Raji (cell line): Measurements from ENCODE around the gene TPX2.

Experiments used
- POLR2A ChIP-seq: IDR thresholded peaks from 2 replicates; pipeline ENCODE4 v1.6.1; 2011; ENCODE audit warnings: low read depth, low read length, control low read depth; ENCODE audit not compliant: insufficient read depth

TPX2 gene

GRCh38 chr20:31712112-31712553, 27.0 kb upstream of the TPX2 start:
- no peak for TF ChIP-seq POLR2A

- TF ChIP-seq POLR2A: no peak
Observed at GRCh38 chr20:31712564-31713311, 26.4 kb upstream of the TPX2 start.

- TF ChIP-seq POLR2A: no peak
Observed at GRCh38 chr20:31713312-31714273, 25.5 kb upstream of the TPX2 start.

GRCh38 chr20:31715766-31716165, 23.3 kb upstream of the TPX2 start:
- no peak for TF ChIP-seq POLR2A

- TF ChIP-seq POLR2A: no peak
Observed at GRCh38 chr20:31716351-31716750, 22.7 kb upstream of the TPX2 start.

GRCh38 chr20:31716818-31717477, 22.1 kb upstream of the TPX2 start:
- TF ChIP-seq POLR2A: no peak

- TF ChIP-seq POLR2A: no peak
Observed at GRCh38 chr20:31717478-31718201, 21.4 kb upstream of the TPX2 start.

- no peak for TF ChIP-seq POLR2A
Observed at GRCh38 chr20:31718952-31719643, 20.0 kb upstream of the TPX2 start.

GRCh38 chr20:31719644-31720485, 19.2 kb upstream of the TPX2 start:
- 0 out of 2 replicates have a peak, but pooled peaks have one; percentile 12 for TF ChIP-seq POLR2A

- no peak; the same call in 1 of the 2 replicates for TF ChIP-seq POLR2A
Observed at GRCh38 chr20:31720486-31721407, 18.3 kb upstream of the TPX2 start.

- no peak for TF ChIP-seq POLR2A
Observed at GRCh38 chr20:31721408-31722256, 17.5 kb upstream of the TPX2 start.
